ENCODE data around the gene SLC1A5.
"Not testable (repeated sequence)": the region's sequence is repeated elsewhere in the genome, so short reads cannot be mapped to it uniquely, and the experiment has no call there.

The SLC1A5 gene

DNA sequence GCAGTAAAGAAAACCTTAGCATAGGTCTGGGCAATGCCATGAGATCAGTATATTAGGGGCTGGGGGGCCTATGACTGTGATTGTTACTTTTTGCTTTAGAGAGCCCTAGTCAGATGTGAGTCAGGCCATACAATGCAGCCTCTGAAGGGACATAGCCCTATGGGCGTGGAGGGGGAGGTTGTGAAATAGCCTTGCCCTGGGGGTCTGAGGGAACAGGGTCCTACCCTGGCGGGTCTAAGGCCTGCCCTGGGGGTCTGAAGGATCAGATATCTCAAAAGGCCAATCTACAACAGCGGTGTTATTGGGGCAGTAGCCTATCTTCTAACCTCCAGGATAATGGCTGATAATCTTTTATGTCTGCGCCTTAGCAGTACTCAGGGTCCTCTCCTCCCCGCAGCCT lies 13.8 kb upstream of the SLC1A5 start:
- in situ Hi-C loops (cut with MboI; ENCODE audit: low sequenced_read_pairs): no loop called here

DNA sequence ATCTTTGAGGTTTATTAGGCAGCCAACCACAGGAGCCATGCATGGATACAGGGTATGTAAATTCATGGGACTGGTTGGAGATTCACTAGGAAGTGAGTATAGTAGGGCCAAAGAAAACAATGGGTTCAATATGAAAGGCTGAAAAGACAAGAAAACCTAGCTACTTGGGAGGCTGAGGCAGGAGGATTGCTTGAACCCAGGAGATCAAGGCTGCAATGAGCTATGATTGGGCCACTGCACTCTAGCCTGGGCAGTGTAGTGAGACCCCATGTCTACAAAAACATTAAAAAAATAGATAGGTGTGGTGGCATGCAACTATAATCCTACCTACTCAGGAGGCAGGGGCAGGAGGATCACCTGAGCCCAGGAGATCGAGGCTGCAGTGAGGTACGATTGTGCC lies 10.3 kb upstream of the SLC1A5 start:
- in situ Hi-C loops (cut with MboI; ENCODE audit: low sequenced_read_pairs): no loop called here

DNA sequence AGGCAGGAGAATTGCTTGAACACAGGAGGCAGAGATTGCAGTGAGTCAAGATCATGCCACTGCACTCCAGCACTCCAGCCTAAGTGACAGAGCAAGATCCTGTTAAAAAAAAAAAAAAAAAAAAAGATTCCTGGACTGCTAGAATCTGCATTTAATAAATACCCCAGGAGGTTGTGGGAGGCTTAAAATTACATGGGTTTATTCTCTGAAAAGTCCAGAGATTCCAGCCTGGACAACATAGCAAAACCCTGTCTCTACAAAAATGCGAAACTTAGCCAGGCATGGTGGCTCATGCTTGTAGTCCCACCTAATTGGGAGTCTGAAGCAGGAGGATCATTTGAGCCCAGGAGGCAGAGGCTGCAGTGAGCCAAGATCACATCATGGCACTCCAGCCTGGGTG lies 9.5 kb upstream of the SLC1A5 start:
- in situ Hi-C loops (cut with MboI; ENCODE audit: low sequenced_read_pairs): no loop called here

DNA sequence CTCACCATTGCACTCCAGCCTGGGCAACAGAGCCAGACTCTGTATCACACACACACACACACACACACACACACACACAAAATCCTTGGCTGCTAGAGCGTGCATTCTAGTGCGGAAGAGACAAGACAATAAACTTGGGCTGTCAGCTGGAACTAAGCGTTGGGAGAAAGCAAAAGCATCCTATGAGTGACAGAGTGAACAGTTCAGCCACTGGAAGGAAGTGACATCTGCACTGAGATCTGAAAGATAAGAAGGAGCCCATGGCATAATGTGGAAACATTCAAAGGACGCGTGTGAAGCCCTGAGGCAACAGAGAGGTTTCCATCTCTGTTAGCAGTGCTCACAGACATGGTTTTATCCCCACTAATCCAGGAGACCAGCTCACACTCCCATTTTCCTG lies 3.5 kb upstream of the SLC1A5 start:
- in situ Hi-C loops (cut with MboI; ENCODE audit: low sequenced_read_pairs): no loop called here

DNA sequence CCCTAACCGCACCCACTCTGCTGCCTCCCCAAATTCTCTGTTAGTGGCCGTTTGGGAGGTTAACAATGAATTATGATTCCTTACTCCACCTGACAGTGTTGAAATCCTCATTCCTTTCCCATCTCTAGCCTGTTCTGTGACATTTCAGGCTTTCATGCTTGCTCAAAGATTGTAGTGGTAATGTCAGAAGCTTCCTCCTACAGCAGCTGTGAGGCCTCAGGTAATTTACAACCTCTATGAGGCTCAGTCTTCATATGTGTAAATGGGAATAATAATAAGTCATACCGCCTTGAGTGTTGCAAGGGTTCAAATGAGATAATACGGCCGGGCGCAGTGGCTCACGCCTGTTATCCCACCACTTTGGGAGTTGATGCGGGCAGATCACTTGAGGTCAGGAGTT lies 977 bp upstream of the SLC1A5 start:
- in situ Hi-C loops (cut with MboI; ENCODE audit: low sequenced_read_pairs): no loop called here

DNA sequence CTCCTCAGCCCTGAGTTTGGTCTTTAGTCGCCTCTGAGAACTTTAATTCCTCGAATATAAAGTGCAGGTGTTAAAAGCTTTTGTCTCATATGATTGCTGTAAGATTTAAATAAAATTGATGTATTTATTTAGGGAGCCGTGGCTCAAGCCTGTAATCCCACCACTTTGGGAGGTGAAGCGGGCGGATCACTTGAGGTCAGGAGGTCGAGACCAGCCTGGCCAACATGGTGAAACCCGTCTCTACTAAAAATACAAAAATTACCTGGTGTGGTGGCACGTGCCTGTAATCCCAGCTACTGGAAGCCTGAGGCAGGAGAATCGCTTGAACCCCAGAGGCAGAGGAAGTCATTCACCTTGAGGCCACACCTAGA lies 559 bp upstream of the SLC1A5 start:
- in situ Hi-C loops (cut with MboI; ENCODE audit: low sequenced_read_pairs): no loop called here

DNA sequence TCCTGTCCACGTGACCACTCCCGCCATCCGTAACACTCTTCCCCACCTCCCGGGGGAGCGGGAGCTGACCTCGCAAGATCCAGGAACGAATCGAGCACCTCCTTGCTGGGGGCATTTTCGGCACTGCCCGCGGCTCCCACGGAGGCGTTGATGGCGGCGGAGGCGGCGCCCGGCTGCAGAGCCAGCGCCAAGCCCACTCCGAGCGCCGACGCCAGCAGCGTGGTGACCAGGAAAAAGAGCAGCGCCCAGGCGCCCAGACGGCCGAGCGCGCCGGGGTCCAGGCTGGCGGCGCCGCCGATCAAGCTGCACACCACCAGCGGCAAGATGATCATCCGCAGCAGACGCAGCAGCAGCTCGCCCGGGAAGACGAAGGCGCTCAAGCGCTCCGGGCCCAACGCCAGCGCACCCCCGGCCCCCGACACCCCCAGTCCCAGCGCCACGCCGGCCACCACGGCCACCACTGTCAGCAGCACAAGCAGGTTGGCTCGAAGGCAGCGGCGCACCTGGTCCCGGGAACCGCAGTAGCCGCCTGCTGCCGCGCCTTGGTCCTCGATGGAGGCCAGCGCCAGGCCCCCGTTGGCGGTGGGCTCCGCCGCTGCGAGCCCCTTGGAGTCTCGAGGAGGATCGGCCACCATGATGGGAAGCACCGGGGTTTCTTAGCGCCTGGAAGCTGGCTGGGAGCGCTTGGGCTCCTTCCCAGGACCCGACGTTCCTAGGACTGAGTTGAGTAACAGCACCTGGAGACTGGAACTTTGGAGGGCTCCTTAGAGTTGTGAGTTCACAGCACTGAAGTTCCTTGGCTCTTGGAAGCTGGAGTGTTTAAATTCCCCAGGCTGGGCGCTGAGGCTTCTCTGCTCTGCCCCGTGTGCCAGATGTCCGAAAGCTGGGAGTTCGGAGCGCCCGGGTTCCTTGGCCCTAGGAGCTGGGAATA lies 798 bp downstream of the SLC1A5 start:
- in situ Hi-C loops (cut with MboI; ENCODE audit: low sequenced_read_pairs): no loop called here

DNA sequence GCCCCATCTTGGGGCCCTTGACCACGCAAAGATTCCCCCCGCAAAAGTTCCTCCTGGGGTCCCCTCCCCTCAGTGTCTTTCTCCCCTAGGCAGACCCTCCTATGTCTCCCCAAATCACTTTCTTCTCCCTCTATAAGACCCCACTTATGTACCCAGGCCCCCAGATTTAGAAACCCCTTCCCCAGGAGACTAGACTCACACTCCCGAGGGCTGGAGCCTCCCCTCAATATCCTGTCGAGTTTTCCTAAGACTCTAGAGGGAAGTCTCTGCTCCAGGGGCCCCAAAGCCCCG lies 1.4 kb downstream of the SLC1A5 start:
- in situ Hi-C loops (cut with MboI; ENCODE audit: low sequenced_read_pairs): no loop called here

DNA sequence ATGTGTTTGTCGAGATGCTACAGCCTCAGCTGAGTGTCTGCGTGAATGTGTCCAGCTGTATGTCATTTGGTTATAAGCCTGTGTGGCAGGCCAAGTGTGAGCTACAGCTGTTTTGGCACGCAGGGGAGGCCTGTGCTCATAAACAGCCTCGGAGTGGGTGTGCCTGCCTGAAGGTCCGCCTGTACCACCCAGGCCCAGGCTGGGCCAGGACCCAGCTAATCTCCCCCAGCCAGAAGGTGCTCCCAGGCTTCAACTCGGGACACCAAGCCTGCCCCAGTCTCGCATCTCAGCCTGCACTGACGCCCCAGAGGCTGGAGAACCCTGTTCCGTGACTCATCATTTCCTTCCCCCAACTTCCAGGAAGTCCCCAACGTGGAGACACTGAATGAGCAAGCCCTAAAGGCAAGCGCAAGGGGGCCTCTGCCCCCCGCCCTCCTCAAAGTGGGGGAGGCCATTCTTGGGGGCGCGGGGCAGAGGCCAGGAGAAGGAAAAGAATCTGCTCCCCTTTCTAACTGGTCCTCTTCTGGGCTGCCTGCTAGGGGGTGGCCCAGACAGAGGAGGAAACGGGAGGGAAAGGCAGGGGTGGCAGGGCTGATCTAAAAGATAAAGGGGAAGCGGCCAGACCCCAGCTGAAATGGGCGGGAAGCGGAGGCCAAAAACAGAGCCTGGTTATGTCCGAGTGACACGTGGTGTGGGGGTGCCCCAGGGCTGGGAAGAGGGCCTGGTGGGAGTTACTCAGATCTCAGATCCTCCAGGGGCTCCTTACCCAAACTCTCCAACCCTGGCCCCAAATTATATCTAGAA lies 2.0 kb downstream of the SLC1A5 start:
- in situ Hi-C loops (cut with MboI; ENCODE audit: low sequenced_read_pairs): no loop called here

DNA sequence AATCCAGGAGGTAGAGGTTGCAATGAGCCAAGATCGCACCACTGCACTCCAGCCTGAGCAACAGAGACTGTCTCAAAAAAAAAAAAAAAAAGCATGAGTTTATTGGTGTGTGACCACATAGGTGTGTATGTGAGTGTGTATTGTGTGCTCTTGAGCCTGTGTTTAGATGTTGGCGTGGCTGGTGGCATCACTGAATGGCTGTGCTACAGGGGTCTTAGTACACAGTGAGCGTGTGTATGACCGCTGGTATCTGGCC lies 2.5 kb downstream of the SLC1A5 start:
- in situ Hi-C loops (cut with MboI; ENCODE audit: low sequenced_read_pairs): no loop called here

DNA sequence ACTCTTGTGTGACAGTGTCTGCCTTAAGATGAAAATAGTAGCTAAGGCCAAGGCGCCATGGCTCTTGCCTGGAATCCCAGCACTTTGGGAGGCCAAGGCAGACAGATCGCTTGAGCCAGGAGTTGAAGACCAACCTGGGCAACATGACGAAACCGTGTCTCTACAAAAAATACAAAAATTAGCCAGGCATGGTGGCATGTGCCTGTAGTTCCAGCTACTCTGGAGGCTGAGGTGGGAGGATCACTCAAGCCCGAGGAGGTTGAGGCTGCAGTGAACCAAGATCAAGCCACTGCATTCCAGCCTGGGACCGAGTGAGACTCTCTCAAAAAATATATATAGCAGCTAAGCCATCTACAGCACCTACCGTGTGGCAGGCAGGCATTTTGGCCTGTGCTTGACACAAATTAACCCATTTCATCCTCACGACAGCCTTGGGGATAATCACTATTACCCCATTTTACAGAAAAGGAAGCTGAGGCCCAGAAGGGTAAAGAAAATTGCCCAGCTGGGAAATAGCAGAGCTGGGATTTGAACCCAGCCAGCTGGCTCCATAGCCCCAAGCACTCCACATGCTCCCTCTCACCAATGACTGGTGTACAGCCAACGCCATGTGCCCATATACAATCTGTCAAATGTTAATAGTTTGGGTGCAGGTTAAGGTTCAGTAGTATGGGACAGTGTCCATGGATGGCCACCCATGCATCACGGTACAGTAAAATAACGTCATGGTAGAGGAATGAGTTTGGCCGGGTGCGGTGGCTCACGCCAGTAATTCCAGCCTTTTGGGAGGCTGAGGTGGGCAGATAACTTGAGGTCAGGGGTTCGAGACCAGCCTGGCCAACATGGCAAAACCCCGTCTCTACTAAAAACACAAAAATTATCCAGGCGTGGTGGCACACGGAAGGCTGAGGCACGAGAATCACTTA lies 3.1 kb downstream of the SLC1A5 start:
- in situ Hi-C loops (cut with MboI; ENCODE audit: low sequenced_read_pairs): no loop called here

DNA sequence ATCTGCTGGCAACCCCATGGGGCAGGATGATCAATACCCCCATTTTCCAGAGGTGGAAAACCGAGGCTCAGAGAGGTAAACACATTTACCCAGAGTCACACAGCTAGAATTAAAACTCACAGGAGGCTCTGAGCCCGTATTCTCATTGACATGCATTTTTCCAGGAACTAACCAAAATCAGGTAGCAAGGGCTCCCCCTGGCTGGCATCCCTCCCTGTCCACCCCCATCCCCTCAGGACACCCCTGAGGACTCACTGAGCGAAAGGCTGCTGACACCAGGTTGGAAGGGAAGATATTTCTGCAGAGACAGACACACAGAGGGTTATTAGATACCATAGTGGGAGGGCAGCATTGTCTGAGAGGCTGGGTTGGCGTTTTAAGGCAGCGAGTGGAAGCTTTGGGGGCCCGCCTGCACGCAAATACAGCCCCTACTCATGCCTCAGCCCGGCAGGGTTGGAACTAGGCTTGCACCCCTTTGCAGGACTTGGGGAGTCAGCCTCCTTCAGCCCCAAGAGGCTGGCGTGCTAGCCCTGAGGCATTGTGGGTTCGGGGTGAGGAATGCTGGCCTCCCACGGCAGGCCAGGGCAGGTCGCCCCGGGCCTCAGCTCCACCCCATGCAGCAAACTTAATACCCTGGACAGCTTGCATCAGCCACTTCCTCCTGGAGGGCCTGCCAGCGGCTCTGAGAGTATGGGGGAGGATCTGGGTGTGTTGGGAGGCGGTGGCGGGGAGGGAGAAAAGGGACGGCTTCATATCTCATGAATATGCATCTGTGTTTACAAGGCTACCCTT lies 3.9 kb downstream of the SLC1A5 start:
- in situ Hi-C loops (cut with MboI; ENCODE audit: low sequenced_read_pairs): no loop called here

DNA sequence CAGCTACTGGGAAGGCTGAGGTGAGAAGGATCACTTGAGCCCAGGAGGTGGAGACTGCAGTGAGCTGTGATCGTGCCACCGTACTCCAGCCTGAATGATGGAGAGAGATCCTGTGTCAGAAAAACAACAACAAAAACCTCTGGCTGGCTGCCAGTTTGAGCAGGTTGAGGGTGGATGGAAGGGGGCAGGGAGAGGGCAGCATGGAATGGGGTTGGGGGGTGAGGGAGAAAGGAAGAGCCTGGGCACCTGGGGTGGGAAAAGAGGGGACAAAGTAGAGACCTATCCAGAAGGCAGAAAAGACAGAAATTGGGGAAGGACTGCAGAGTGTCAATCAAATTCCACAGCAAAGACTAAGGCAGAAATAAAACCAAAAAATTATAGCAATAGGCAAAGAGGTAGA lies 4.7 kb downstream of the SLC1A5 start:
- in situ Hi-C loops (cut with MboI; ENCODE audit: low sequenced_read_pairs): no loop called here

DNA sequence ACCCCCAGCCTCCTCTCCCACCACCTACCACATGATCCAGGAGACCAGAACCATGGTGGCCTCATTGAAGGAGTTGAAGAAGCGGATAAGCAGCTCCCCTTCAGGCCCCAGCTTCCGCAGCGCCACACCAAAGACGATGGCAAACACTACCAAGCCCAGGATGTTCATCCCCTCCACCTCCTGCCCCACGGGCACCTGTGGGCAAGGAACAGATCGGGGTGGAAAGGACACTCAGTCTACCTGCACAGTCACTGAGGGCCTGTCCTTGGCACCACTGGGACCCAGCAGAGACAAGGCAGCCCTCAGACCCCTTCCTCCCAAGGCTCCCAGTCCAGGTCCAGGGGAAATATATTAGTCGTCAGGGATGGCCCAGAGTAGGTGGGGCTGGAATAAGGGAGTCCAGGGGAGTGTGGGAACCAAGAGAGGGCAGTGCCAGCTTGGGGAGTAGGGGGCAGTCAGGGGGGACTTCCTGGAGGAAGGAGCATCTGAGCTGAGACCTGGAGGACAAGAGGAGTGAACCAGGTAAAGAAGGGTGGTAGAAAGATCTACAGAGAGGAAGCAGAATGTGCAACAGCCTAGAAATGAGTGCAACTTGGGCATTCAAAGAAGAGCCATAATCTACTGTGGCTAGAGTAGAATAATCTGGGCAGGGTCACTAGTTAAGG lies 5.9 kb downstream of the SLC1A5 start:
- in situ Hi-C loops (cut with MboI; ENCODE audit: low sequenced_read_pairs): no loop called here

DNA sequence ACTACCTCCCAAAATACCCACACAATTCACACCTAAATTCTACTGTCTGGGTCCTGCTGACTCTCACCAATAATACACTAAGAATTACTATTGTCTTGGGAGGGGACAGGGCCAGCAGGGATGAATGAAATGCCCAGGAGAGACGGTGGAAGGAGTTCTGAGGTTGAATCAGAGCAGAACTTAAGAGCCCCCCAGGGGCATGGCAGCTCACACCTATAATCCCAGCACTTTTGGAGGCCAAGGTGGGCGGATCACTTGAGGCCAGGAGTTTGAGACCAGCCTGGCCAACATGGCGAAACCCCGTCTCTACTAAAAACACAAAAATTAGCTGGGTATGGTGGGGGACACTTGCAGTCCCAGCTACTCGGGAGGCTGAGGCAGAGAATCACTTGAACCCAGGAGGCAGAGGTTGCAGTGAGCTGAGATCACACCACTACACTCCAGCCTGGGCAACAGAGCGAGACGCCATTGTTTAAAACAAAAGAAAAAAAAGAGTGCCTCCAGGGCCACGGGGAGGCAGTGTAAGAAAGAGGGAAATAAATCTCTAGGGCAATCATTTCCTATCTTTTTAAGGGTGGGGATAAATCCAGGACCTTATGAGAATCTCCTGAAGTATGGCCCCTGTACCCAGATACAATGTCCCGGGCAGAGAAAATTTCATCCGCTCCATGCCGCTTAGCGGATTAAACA lies 10.3 kb downstream of the SLC1A5 start:
- in situ Hi-C loops (cut with MboI; ENCODE audit: low sequenced_read_pairs): not testable (repeated sequence)

DNA sequence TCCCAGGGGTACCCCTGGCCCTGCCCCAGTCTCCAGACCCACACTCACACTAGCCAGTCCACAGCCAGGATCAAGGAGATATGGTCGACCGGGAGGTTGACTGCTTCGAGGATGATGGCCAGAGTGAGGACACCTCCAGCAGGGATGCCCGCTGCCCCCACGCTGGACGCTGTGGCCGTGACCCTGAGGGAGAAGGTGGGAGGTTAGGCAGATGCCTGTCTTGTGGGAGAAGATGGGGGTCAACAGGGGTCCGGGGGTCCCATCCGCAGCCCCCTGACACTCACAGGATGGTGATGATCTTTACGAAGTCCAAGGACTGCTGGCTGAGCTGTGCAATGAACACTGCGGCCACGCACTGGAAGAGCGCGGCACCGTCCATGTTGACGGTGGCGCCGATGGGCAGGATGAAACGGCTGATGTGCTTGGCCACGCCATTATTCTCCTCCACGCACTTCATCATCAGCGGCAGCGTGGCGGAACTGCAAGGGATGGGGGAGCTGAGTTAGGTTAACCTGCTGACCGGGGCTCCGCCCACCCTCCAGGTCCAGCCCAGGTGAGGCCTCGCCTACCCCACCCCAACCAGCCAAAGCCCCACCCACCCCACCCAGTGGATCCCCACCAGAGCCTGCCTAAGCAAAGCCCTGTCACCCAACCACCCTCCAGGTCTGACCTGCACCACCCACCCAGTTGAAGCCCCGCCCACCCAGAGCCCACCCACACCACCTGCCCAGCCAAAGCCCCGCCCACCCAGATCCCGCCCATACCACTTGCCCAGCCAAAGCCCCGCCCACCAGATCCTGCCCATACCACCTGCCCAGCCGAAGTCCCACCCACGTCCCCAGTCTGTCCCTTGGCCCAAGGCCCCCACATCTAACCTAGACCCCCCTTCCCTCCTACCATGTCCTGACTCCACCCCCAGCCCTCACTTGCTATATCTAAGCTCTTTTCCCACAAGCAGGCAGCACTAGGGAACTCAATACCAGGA lies 11.2 kb downstream of the SLC1A5 start:
- in situ Hi-C loops (cut with MboI; ENCODE audit: low sequenced_read_pairs): no loop called here

DNA sequence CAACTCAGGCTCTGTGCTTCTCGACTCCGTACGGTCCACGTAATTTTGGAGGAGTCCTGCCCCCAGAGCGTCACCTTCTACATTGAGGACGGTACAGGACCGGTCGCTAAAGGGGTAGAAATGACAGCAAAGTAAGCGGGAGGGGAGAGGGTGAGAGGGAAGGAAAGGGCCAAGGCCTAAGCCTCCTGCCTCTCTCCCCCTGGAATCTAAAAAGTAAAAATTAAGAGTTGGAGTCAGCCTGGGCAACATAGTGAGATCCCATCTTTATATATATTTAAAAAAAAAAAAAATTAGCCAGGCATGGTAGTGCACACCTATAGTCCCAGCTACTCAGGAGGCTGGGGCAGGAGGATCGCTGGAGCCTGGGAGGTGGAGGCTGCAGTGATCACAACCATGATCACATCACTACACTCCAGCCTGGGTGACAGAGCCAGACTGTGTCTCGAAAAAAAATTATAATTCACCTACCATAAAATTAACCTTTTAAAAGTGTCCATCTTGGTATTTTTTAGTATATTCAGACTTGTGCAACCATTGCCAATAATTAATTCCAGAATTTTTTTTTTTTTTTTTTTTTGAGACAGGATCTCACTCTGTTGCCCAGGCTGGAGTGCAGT lies 12.6 kb downstream of the SLC1A5 start:
- in situ Hi-C loops (cut with MboI; ENCODE audit: low sequenced_read_pairs): no loop called here

DNA sequence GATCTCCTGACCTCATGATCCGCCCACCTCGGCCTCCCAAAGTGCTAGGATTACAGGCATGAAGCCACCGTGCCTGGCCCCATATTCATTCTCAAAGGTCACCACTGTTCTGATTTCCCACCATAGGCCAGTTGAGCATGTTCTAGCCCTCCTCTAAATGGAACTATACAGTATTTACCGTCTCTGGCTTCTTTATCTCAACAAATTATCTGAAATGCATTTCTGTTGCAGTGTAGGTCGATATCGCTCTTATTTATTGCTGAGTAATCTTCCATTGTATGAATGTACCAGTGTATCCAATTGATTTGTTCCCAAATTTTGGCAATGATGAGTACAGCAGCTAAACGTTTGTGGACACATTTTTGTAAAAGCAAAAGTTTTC lies 15.4 kb downstream of the SLC1A5 start:
- in situ Hi-C loops (cut with MboI; ENCODE audit: low sequenced_read_pairs): loop anchor here (5.0 kb wide), 1 partner anchor 69 kb away; no protein-coding TSS in a partner anchor
